A673 (cell line): ENCODE data around the gene DIPK1B.

Experiments used
- CTCF ChIP-seq: fragments of 300-800, 200-600 bp; sonication (generic); conservative IDR thresholded peaks from 2 replicates; pipeline ENCODE4 v1.5.1; 2017; ENCODE audit warnings: low read depth, mild to moderate bottlenecking, antibody characterized with exemption, low read length, moderate library complexity, mixed read lengths
- EZH2 ChIP-seq: fragments of 200-600 bp; sonication (generic); IDR thresholded peaks from 2 replicates; pipeline ENCODE4 v1.6.1; 2017; ENCODE audit warnings: borderline replicate concordance, low read depth, mild to moderate bottlenecking, mixed read lengths, antibody characterized with exemption, low read length; ENCODE audit not compliant: poor library complexity, severe bottlenecking

GRCh38 chr9:136682710-136683109, 29.7 kb upstream of the DIPK1B start:
- TF ChIP-seq CTCF = no peak
- TF ChIP-seq EZH2 = no peak
